ENCODE results near the gene SLC2A5.

DNA sequence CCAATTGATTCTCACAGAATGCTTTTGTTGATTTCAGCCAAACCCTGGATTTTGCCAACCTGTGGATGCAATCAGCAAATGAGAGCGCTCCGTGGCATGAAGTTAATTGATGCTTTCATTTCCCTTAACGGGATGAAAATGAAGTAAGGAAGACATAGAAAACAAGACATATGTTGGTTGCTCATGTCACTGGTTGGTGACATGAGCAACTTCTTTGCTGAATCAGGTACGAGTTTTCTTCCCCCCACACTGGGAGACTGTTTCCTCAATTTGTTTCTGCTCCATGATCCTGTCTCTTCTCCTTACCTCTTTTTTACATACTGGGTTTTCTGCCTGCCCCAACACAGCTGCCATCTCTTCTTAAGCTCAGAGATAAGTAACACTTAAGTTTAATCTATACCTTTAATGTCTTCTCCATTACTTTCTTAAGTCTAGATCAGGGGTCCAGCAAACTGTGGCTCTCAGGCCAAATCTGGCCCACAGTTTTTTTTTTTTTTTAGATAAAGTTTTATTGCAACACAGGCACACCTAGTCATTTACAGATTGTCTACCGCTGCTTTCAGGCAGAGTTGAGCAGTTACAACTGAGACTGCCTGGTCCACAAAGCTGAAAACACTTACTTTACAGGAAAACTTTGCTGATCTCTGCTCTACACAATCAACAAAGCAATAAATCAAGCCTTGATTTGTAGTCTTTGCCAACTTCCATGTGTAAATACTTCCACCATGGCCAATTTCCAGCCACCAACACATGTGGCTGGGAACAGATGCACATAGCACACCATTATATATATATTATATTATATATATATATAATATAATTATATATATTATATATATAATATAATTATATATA is 46.1 kb upstream of the SLC2A5 start:
- TF ChIP-seq POLR2AphosphoS5 (IDR thresholded peaks at IDR 0.05; ENCODE audit: insufficient read depth in 1 of 2, low read depth in 1 of 2) (no peak), POLR2A (IDR thresholded peaks at IDR 0.05) (no peak)
- TF ChIP-seq, protein P1, sequence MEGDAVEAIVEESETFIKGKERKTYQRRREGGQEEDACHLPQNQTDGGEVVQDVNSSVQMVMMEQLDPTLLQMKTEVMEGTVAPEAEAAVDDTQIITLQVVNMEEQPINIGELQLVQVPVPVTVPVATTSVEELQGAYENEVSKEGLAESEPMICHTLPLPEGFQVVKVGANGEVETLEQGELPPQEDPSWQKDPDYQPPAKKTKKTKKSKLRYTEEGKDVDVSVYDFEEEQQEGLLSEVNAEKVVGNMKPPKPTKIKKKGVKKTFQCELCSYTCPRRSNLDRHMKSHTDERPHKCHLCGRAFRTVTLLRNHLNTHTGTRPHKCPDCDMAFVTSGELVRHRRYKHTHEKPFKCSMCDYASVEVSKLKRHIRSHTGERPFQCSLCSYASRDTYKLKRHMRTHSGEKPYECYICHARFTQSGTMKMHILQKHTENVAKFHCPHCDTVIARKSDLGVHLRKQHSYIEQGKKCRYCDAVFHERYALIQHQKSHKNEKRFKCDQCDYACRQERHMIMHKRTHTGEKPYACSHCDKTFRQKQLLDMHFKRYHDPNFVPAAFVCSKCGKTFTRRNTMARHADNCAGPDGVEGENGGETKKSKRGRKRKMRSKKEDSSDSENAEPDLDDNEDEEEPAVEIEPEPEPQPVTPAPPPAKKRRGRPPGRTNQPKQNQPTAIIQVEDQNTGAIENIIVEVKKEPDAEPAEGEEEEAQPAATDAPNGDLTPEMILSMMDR (IDR thresholded peaks at IDR 0.05): no peak
